ENCODE results near the gene CD274.
"Not testable (repeated sequence)": the region's sequence is repeated elsewhere in the genome, so short reads cannot be mapped to it uniquely, and the experiment has no call there.

CD274 gene

GRCh38 chr9:5450359-5451091 lies at the start of gene CD274:
CD274 (plus strand) TSS chr9:5450542; CDS start chr9:5456114, 5,572 bp downstream.
- DNase-seq: peak; percentile 62

GRCh38 chr9:5402217-5402616 lies 48.1 kb upstream of the CD274 start:
- DNase-seq: no peak

GRCh38 chr9:5408596-5408995 lies 41.7 kb upstream of the CD274 start:
- no peak for DNase-seq

GRCh38 chr9:5416953-5417352 lies 33.4 kb upstream of the CD274 start:
- DNase-seq: no peak

GRCh38 chr9:5418481-5418880 lies 31.9 kb upstream of the CD274 start:
- no peak for DNase-seq

GRCh38 chr9:5419987-5420386 lies 30.4 kb upstream of the CD274 start:
- DNase-seq: no peak

GRCh38 chr9:5421163-5421562 lies 29.2 kb upstream of the CD274 start:
- DNase-seq: no peak

GRCh38 chr9:5422276-5422675 lies 28.1 kb upstream of the CD274 start:
- no peak for DNase-seq

- DNase-seq: no peak
Measured at GRCh38 chr9:5425006-5425628, 25.2 kb upstream of the CD274 start.

- DNase-seq: no peak
Measured at GRCh38 chr9:5427005-5427404, 23.3 kb upstream of the CD274 start.

- DNase-seq: no peak
Measured at GRCh38 chr9:5428172-5428571, 22.2 kb upstream of the CD274 start.

- no peak for DNase-seq
Measured at GRCh38 chr9:5428794-5429528, 21.4 kb upstream of the CD274 start.

- DNase-seq: no peak
Measured at GRCh38 chr9:5429873-5430564, 20.3 kb upstream of the CD274 start.

- DNase-seq: no peak
Measured at GRCh38 chr9:5430912-5431311, 19.4 kb upstream of the CD274 start.

- not testable (repeated sequence) for DNase-seq
Measured at GRCh38 chr9:5432890-5433289, 17.5 kb upstream of the CD274 start.

GRCh38 chr9:5433328-5433727 lies 17.0 kb upstream of the CD274 start:
- DNase-seq: not testable (repeated sequence)

- not testable (repeated sequence) for DNase-seq
Measured at GRCh38 chr9:5433841-5434810, 16.2 kb upstream of the CD274 start.

GRCh38 chr9:5435912-5436311 lies 14.4 kb upstream of the CD274 start:
- DNase-seq: no peak

- DNase-seq: no peak
Measured at GRCh38 chr9:5436441-5436840, 13.9 kb upstream of the CD274 start.

GRCh38 chr9:5437254-5438216 lies 12.8 kb upstream of the CD274 start, which contains the start of gene PLGRKT:
PLGRKT (minus strand) TSS chr9:5437925; CDS start chr9:5431977, 5,948 bp downstream.
- peak; percentile 97 for DNase-seq

Measured in NCI-H2171 (cell line).